Loucy (cell line): ENCODE results near the gene ARL8B.

Source experiments
- CTCF ChIP-seq: fragments of 200-600 bp; sonication (generic); conservative IDR thresholded peaks from 2 replicates; pipeline ENCODE4 v1.5.1; 2014; ENCODE audit warnings: mild to moderate bottlenecking, antibody characterized with exemption, low read length
- EZH2phosphoT487 ChIP-seq: fragments of 200-600 bp; IDR thresholded peaks from 2 replicates; pipeline ENCODE4 v1.6.1; 2018; ENCODE audit warnings: antibody characterized with exemption, mild to moderate bottlenecking, moderate library complexity, borderline replicate concordance

GRCh38 chr3:5188419-5189221, 66.5 kb downstream of the ARL8B start:
- TF ChIP-seq CTCF, result no peak
- no peak for TF ChIP-seq EZH2phosphoT487
